Measurements from ENCODE around the gene RNF144A. TPM values are rescaled to one million over a fixed set of nuclear protein-coding genes. Genes with fewer than 3 reads are reported as not detected.

Gene RNF144A, protein sequence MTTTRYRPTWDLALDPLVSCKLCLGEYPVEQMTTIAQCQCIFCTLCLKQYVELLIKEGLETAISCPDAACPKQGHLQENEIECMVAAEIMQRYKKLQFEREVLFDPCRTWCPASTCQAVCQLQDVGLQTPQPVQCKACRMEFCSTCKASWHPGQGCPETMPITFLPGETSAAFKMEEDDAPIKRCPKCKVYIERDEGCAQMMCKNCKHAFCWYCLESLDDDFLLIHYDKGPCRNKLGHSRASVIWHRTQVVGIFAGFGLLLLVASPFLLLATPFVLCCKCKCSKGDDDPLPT
- total RNA-seq, result 0.56 and 1.5 TPM in 2 replicates

DNA sequence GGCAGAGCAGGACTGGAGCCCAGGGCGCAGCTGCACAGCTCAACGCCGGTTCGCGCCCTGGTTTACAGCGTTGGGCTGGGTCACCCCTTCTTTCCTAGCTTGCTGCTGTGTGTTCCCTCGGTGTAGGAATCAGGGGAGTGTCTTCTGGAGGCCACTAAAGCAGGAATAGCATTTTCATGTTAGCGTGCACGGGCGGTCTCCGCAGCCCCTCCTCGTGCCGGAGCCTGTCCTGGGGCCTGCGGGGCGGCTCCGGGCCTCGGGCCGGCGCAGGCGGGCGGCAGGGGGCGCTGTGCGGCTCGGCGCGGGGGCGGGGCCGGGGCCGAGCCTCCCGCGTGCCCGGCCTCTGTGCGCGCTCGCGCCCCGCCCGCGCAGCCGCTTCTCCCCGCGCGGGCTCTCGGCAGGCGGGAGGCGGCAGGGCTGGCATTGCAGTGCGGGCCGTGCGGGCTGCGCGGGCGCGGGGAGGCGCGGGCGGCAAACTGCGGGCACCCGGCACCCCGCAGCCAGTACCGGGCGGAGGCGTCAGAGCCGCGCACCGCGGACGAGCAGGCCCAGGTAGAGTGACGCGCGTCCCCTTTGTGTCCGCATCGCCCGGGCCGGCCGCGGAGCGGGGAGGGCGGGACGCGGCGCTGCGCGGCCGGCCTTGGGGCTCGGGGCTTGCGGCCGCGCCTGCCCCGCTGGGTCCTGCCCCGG is at the start of gene RNF144A:
Gene RNF144A (plus strand): TSS at position 342 of the 690 bp plus-strand sequence. CDS start 79,515 bp downstream, outside the sequence.

DNA sequence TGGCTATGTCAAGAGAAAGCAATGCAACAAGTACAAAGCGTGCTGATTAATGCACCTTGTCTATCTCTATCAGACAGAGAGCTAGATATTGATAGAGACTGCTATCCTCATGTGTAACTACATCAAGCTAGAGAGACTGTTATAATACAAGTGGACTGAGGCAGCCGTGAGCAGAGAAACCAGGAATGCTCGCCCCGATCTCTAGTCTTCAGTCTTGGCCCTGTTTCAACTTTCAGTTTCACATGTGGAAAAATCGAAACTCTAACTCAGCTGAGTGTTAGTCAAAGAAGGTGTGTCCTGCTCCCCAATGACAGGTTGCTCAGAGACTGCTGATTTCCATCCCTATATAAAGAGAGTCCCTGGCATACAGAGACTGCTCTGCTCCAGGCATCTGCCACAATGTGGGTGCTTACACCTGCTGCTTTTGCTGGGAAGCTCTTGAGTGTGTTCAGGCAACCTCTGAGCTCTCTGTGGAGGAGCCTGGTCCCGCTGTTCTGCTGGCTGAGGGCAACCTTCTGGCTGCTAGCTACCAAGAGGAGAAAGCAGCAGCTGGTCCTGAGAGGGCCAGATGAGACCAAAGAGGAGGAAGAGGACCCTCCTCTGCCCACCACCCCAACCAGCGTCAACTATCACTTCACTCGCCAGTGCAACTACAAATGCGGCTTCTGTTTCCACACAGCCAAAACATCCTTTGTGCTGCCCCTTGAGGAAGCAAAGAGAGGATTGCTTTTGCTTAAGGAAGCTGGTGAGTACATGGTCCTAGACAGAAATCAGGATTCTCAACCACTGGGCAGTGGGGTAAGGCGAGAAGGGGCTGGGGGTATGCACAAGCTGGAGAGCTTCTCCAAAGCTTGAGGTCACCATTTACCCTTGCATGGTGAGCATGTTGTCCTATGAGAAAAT is 39.6 kb upstream of the RNF144A start, which contains the start of gene RSAD2:
Gene RSAD2 (plus strand): TSS at position 376 of the 903 bp plus-strand sequence. CDS start 24 bp downstream, at position 400.

Other genes with a start within 250 kb of the RNF144A start
- gene CMPK2, start 51.5 kb upstream of the RNF144A start, total RNA-seq, result 0.38 and 0.56 TPM in 2 replicates
- 0.85 TPM in 1 of 2 replicates, not detected in the other for gene RSAD2, start 39.6 kb upstream of the RNF144A start, total RNA-seq